Rectal smooth muscle tissue (tissue), 1 donor: ENCODE results near the gene KRTAP4-16.
"Not testable (repeated sequence)": the region's sequence is repeated elsewhere in the genome, so short reads cannot be mapped to it uniquely, and the experiment has no call there.

Source experiments
- H3K27ac ChIP-seq: one replicate; pipeline ENCODE4 v1.7.0; 2013; ENCODE audit warnings: low read depth, low read length, inconsistent platforms
- H3K27me3 ChIP-seq: one replicate; pipeline ENCODE4 v1.7.0; 2013; ENCODE audit warnings: low read length; ENCODE audit not compliant: control insufficient read depth, insufficient read depth
- H3K36me3 ChIP-seq: one replicate; pipeline ENCODE4 v1.7.0; 2013; ENCODE audit warnings: low read length; ENCODE audit not compliant: control insufficient read depth, insufficient read depth
- H3K4me1 ChIP-seq: one replicate; pipeline ENCODE4 v1.7.0; 2013; ENCODE audit warnings: low read length; ENCODE audit not compliant: control insufficient read depth, insufficient read depth
- H3K4me3 ChIP-seq: one replicate; pipeline ENCODE4 v1.7.0; 2013; ENCODE audit warnings: low read length
- H3K9ac ChIP-seq: one replicate; pipeline ENCODE4 v1.7.0; 2013; ENCODE audit warnings: low read length

Gene KRTAP4-16

GRCh38 chr17:41101586-41102259 is at the start of gene KRTAP4-16:
Gene KRTAP4-16, minus strand, starts transcription at chr17:41102209. Its CDS starts 0 bp downstream, at chr17:41102209.
- H3K9ac ChIP-seq = no peak within 1 kb of the TSS
- H3K27ac ChIP-seq = no peak within 1 kb of the TSS
- H3K36me3 ChIP-seq = no peaks in the 10 kb centered on the region
- no peaks in the 10 kb centered on the region for H3K27me3 ChIP-seq
- H3K4me3 ChIP-seq = no peak within 1 kb of the TSS
- no peaks in the 10 kb centered on the region for H3K4me1 ChIP-seq

DNA sequence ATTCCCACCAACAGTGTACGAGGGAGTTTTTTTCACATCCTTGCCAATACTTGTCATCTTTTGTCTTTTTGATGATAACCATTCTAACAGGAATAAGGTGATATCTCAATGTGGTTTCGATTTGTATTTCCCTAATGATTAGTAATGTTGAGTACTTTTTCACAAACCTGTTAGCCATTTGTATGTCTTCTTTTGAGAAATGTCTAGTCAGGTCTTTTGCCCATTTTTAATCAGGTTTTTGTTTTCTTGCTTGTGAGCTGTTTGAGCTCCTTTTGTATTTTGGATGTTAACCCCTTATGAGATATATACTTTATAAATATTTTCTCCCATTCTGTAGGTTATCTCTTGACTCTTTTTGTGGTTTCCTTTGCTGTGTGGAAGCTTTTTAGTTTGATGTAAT is 49.5 kb upstream of the KRTAP4-16 start:
- H3K27ac ChIP-seq = no peak overlapping the region
- H3K4me1 ChIP-seq = no peaks in the 10 kb centered on the region
- H3K27me3 ChIP-seq = no peaks in the 10 kb centered on the region
- H3K36me3 ChIP-seq = no peaks in the 10 kb centered on the region
- no peak overlapping the region for H3K4me3 ChIP-seq
- H3K9ac ChIP-seq = no peak overlapping the region

- no peak overlapping the region for H3K9ac ChIP-seq
- H3K36me3 ChIP-seq = no peaks in the 10 kb centered on the region
- no peak overlapping the region for H3K27ac ChIP-seq
Observed at GRCh38 chr17:41150026-41150425, 48.0 kb upstream of the KRTAP4-16 start.

DNA sequence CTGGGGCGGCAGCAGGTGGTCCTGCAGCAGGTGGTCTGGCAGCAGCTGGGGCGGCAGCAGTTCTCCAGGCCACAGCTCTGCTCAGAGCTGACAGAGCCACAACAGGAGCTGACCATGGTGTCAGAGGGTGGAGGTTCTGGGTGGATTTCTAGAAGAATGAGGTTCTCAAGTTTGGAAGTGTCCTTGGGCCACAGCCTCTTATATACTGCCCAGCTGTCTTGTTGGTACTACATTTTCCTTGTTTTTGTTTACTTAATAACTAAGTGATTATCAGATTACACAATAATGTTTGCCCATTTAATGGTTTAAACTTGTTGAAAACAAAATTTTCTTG is 47.6 kb upstream of the KRTAP4-16 start, which contains the start of gene KRTAP4-5:
Gene KRTAP4-5, minus strand, starts transcription at position 174 of the 334 bp plus-strand sequence. Its CDS starts 58 bp downstream, at position 116.
- H3K36me3 ChIP-seq = no peaks in the 10 kb centered on the region
- no peak within 1 kb of the TSS for H3K4me3 ChIP-seq
- H3K27me3 ChIP-seq = no peaks in the 10 kb centered on the region
- no peak within 1 kb of the TSS for H3K27ac ChIP-seq
- no peaks in the 10 kb centered on the region for H3K4me1 ChIP-seq
- H3K9ac ChIP-seq = no peak within 1 kb of the TSS

More at GRCh38 chr17:41150026-41150425, 48.0 kb upstream of the KRTAP4-16 start:
- no peaks in the 10 kb centered on the region for H3K27me3 ChIP-seq
- H3K4me3 ChIP-seq = no peak overlapping the region
- H3K4me1 ChIP-seq = no peaks in the 10 kb centered on the region

DNA sequence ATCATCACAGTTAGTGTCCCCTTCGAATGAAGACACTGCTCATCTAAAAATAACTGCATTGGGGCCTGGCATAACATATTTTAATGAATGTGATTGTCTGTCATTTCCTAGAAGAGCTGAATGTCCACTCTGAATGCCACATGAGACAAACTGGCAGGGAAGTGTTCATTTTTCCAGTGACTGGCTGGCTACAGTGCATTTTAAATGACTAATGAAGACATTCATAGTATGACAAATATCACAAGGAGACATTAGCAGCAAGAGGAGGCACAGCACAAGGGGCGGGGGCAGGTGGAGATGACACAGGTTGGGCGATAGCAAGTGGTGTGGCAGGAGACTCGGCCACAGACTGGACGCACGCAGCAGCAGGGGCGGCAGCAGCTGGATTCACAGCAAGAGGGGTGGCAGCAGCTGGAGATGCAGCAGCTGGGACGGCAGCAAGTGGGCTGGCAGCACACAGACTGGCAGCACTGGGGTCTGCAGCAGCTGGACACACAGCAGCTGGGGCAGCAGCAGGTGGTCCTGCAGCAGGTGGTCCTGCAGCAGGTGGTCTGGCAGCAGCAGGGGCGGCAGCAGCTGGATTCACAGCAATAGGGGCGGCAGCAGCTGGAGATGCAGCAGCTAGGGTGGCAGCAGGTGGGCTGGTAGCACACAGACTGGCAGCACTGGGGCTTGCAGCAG is 47.1 kb upstream of the KRTAP4-16 start:
- not testable (repeated sequence) for H3K4me3 ChIP-seq, H3K27ac ChIP-seq, H3K9ac ChIP-seq, H3K36me3 ChIP-seq, H3K27me3 ChIP-seq, H3K4me1 ChIP-seq

DNA sequence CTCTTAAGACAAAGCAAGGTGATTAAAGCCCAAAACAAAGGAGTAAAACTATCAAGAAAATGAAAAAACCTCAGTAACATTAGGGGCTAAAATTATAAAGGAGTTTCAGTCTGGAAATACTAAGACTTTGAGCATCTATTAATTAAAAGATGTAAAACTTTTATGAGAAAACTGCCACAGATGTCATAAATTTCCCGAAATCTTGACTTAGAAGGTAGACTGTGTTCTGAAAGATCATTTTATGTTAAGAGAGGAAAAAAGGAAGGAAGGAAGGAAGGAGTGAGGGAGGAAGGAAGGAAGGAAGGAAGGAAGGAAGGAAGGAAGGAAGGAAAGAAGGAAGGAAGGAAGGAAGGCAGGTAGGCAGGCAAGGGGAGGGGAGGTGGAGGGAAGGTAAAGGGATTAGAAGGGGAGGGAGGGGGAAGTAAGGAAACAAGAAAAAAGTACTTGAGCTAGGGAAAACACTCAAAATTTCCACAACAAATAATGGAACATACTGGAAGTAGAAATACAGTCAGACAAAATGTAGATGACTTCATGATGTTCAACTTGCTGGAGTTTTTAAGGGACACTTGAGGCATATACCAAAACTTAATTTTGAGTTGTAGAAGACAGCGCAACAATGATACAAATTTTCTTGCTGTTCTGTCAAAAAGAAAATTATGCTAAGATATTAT is 45.7 kb upstream of the KRTAP4-16 start:
- H3K27ac ChIP-seq = no peak overlapping the region
- no peaks in the 10 kb centered on the region for H3K4me1 ChIP-seq
- H3K4me3 ChIP-seq = no peak overlapping the region
- no peaks in the 10 kb centered on the region for H3K27me3 ChIP-seq
- H3K9ac ChIP-seq = no peak overlapping the region
- H3K36me3 ChIP-seq = no peaks in the 10 kb centered on the region

DNA sequence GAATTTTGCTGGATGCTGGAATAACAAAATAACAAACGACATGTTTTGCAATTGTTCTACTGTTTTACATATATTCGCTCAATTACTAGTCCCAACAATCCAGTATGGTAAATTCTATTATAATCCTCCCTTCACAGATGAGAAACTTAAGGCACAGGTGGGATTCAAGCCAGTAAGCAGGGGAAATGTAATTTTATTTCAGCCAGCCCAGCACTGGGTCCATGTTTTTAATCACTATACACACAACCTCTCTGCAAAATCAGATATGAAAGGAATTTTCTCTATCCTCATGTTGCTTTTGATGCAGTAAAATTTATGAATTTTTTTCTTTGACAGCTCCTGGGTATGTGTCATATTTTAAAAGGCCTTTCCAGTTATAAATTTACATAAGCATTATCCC is 43.3 kb upstream of the KRTAP4-16 start:
- Histone ChIP-seq H3K27me3 (no peaks in the 10 kb centered on the region), H3K36me3 (no peaks in the 10 kb centered on the region)

DNA sequence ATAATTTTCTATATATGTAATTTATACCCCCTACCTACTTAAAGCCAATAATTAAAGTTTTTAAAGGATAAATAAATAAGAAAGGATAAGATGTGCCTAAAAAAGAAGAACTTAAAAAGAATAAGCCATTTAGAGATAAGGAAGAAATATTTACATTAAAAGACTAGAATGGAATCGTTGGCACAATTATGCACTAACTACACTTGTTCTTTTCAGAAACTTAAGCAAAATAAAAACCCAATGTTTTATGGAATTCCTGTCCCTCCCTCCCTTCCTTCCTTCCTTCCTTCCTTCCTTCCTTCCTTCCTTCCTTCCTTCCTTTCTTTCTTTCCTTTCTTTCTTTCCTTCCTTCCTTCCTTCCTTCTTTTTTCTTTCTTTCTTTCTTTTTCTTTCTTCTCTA is 42.8 kb upstream of the KRTAP4-16 start:
- H3K27me3 ChIP-seq = no peaks in the 10 kb centered on the region
- no peaks in the 10 kb centered on the region for H3K36me3 ChIP-seq
- no peak overlapping the region for H3K4me3 ChIP-seq
- H3K4me1 ChIP-seq = no peaks in the 10 kb centered on the region
- H3K27ac ChIP-seq = no peak overlapping the region
- no peak overlapping the region for H3K9ac ChIP-seq

More for the DNA sequence above, 43.3 kb upstream of the KRTAP4-16 start:
- no peak overlapping the region for H3K9ac ChIP-seq
- H3K27ac ChIP-seq = no peak overlapping the region
- H3K4me3 ChIP-seq = no peak overlapping the region
- H3K4me1 ChIP-seq = no peaks in the 10 kb centered on the region

DNA sequence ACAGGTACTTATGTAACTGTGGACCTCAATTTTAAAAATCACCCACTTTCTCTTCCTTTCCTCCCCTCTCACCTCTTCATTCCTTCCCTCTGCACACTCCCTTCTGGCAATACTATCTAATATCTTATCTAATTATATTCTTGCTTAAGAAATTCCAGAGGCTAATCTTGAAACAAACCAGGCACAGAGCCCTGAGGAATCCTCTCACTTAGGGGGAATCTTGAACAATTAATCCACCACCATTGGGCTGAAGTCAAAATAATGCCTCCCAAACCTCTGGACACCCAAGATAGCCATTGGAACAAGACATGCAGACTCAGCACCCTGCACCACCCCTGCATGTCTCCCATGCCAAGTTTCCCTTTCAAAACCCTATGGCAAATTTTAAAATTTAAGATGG is 39.4 kb upstream of the KRTAP4-16 start:
- Histone ChIP-seq H3K27ac (no peak overlapping the region), H3K27me3 (no peaks in the 10 kb centered on the region), H3K4me1 (no peaks in the 10 kb centered on the region), H3K36me3 (no peaks in the 10 kb centered on the region), H3K9ac (no peak overlapping the region), H3K4me3 (no peak overlapping the region)

GRCh38 chr17:41140360-41141131 is 38.5 kb upstream of the KRTAP4-16 start, which contains the start of gene KRTAP4-6:
Gene KRTAP4-6, minus strand, starts transcription at chr17:41140544. Its CDS starts 57 bp downstream, at chr17:41140487.
- H3K36me3 ChIP-seq = no peaks in the 10 kb centered on the region
- no peak within 1 kb of the TSS for H3K9ac ChIP-seq
- no peak within 1 kb of the TSS for H3K27ac ChIP-seq
- H3K4me1 ChIP-seq = no peaks in the 10 kb centered on the region
- no peaks in the 10 kb centered on the region for H3K27me3 ChIP-seq
- no peak within 1 kb of the TSS for H3K4me3 ChIP-seq

DNA sequence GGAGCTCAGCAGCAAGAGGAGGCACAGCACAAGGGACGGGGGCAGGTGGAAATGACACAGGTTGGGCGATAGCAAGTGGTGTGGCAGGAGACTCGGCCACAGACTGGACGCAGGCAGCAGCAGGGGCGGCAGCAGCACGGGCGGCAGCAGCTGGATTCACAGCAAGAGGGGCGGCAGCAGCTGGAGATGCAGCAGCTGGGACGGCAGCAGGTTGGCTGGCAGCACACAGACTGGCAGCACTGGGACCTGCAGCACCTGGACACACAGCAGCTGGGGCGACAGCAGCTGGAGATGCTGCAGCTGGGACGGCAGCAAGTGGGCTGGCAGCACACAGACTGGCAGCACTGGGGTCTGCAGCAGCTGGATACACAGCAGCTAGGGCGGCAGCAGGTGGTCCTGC is 37.9 kb upstream of the KRTAP4-16 start:
- not testable (repeated sequence) for H3K27me3 ChIP-seq, H3K27ac ChIP-seq, H3K36me3 ChIP-seq, H3K9ac ChIP-seq, H3K4me1 ChIP-seq, H3K4me3 ChIP-seq
